Astrocyte of the cerebellum (primary cell): ENCODE results near the gene CEACAM6.
"Not testable (repeated sequence)": the region's sequence is repeated elsewhere in the genome, so short reads cannot be mapped to it uniquely, and the experiment has no call there.

Experiments used
- DNase-seq: peaks from one replicate; pipeline ENCODE4 v3.0.0-alpha.2; 2011; ENCODE audit warnings: low read depth
- H3K4me3 ChIP-seq: 2 replicates; pipeline ENCODE4 v1.5.1; 2011; ENCODE audit warnings: mild to moderate bottlenecking, low read depth, low read length, moderate library complexity
- in situ Hi-C: cut with HindIII; loops from 2 replicates; pipeline ENCODE4 v1.10.0; 2017; ENCODE audit warnings: low sequenced_read_pairs
- TF ChIP-seq, protein P1 (sequence below): IDR thresholded peaks from 2 replicates; pipeline ENCODE4 v1.5.1; 2012; ENCODE audit warnings: low read length, low read depth, moderate library complexity, mild to moderate bottlenecking; ENCODE audit errors: missing control alignments

The CEACAM6 gene

GRCh38 chr19:41744850-41745249, 10.5 kb upstream of the CEACAM6 start:
- TF ChIP-seq, protein P1, sequence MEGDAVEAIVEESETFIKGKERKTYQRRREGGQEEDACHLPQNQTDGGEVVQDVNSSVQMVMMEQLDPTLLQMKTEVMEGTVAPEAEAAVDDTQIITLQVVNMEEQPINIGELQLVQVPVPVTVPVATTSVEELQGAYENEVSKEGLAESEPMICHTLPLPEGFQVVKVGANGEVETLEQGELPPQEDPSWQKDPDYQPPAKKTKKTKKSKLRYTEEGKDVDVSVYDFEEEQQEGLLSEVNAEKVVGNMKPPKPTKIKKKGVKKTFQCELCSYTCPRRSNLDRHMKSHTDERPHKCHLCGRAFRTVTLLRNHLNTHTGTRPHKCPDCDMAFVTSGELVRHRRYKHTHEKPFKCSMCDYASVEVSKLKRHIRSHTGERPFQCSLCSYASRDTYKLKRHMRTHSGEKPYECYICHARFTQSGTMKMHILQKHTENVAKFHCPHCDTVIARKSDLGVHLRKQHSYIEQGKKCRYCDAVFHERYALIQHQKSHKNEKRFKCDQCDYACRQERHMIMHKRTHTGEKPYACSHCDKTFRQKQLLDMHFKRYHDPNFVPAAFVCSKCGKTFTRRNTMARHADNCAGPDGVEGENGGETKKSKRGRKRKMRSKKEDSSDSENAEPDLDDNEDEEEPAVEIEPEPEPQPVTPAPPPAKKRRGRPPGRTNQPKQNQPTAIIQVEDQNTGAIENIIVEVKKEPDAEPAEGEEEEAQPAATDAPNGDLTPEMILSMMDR, result no peak
- no peak overlapping the region for H3K4me3 ChIP-seq
- DNase-seq, result no peak
- in situ Hi-C loops, result no loop called here

- H3K4me3 ChIP-seq, result no peak overlapping the region
- no peak for DNase-seq
- in situ Hi-C loops, result no loop called here
- TF ChIP-seq, protein P1, result no peak
Measured at GRCh38 chr19:41745756-41746155, 9.6 kb upstream of the CEACAM6 start.

GRCh38 chr19:41746593-41747227, 8.6 kb upstream of the CEACAM6 start:
- no peak overlapping the region for H3K4me3 ChIP-seq
- TF ChIP-seq, protein P1, result peak; percentile 55
- peak; percentile 2 for DNase-seq
- in situ Hi-C loops, result no loop called here

DNA sequence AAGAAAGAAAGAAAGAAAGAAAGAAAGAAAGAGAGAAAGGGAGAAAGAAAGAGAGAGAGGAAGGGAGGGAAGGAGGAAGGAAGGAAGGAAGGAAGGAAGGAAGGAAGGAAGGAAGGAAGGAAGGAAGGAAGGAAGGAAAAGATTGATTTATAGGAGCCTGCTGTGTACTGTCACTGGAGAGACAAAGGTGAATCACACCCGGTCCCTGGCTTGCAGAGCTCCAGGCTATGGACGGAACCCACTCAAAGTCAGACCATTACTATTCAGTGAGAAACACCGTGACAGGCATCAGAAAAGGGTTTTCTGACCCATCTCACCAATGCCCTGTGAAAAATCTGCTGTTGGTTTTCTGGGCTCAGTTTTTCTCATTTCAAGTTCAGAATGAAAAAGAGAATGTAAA, 7.3 kb upstream of the CEACAM6 start:
- in situ Hi-C loops, result no loop called here
- TF ChIP-seq, protein P1, result no peak
- H3K4me3 ChIP-seq, result no peak overlapping the region
- no peak for DNase-seq

GRCh38 chr19:41750248-41751134, 4.8 kb upstream of the CEACAM6 start:
- in situ Hi-C loops, H3K4me3 ChIP-seq, DNase-seq: not testable (repeated sequence)

DNA sequence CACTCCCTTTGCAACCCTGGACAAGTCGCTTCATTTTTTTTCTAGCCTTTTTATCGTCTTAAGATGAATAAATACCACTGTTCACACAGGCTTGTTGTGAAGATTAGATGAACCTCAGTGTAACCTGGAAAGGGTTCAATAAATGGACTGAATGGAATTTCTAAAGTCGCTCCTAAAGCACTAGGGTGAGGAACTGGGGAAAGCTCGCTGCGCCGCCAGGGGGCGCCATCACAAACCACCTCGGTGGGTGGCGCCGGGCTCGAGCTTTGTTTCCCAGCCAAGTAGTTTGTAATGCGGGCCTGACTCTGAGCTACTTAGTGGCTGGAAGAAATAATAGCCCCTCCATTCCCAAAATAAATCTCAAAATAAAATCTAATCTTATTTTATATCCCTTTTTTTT, 2.2 kb upstream of the CEACAM6 start:
- no peak overlapping the region for H3K4me3 ChIP-seq
- TF ChIP-seq, protein P1, result peak; percentile 35
- in situ Hi-C loops, result no loop called here
- DNase-seq, result no peak
